Measurements from ENCODE around the gene ECI1.
"Not testable (repeated sequence)": the region's sequence is repeated elsewhere in the genome, so short reads cannot be mapped to it uniquely, and the experiment has no call there.

The ECI1 gene

DNA sequence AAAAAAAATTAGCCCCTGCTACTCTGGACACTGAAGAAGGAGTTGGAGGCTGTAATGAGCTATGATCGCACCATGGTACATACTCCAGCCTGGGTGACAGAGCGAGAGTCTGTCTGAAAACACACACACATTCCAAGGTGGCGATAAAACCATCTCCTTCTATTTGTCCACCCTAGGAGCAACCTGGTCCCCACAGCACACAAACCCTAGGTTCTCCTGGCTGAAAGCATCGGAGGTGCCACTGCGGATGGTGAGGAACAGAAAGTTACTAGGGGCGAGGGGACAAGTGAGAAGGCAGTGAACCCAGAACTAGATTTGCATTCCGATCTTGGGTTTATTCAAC is 1.4 kb upstream of the ECI1 start:
- DNase-seq, result no peak

DNA sequence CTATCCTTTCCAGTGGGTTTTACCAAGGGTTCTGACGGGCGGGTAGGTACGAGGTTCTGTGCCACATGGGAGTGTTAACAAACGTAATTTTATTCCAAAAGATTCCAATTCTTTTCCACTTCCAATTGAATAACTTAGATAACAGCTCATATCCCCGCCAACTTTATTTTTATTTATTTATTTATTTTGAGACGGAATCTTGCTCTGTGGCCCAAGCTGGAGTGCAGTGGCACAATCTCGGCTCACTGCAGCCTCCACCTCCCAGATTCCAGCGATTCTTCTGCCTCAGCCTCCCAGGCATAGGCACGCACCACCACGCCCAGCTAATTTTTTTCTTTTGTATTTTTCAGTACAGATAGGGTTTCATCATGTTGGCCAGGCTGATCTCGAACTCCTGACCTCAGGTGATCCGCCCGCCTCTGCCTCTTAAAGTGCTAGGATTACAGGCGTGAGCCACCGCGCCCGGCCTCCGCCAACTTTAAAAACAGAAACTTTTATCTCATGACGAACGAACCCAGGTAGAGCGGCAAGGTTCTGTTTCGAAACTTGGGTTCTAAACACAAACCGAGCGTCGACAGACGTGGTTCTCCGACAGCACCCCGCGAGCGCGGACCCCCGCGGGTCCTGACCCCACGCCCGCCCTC is 613 bp downstream of the ECI1 start:
- DNase-seq, result peak in 1 of 2 experiments; percentile 58

DNA sequence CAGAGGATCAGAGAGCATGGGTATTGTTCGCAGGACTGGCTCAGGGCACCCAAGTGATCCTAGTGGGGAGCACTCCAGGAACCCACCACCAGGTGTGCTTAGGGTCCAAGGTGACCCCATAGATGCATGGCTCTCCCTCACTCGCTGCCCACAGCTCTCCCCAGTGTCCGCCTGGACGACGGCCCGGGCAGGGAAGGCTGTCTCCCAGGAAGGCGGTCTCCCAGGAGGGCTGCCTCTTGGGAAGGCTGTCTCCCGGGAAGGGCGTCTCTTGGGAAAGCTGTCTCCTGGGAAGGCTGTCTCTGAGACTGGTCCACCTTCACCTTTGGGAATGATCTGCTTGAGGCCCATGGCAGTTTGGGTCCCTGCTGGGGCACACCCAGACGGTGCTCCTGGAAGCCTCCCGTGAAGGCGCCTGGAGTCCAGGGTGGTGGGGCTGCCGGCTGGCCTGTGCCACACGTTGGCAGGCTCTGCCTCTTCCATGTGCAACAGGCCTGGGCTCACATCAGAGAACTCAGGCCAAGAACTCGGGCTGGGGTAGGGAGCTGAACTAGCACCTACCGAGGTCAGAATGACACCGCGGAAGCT is 5.0 kb downstream of the ECI1 start:
- DNase-seq, result no peak

DNA sequence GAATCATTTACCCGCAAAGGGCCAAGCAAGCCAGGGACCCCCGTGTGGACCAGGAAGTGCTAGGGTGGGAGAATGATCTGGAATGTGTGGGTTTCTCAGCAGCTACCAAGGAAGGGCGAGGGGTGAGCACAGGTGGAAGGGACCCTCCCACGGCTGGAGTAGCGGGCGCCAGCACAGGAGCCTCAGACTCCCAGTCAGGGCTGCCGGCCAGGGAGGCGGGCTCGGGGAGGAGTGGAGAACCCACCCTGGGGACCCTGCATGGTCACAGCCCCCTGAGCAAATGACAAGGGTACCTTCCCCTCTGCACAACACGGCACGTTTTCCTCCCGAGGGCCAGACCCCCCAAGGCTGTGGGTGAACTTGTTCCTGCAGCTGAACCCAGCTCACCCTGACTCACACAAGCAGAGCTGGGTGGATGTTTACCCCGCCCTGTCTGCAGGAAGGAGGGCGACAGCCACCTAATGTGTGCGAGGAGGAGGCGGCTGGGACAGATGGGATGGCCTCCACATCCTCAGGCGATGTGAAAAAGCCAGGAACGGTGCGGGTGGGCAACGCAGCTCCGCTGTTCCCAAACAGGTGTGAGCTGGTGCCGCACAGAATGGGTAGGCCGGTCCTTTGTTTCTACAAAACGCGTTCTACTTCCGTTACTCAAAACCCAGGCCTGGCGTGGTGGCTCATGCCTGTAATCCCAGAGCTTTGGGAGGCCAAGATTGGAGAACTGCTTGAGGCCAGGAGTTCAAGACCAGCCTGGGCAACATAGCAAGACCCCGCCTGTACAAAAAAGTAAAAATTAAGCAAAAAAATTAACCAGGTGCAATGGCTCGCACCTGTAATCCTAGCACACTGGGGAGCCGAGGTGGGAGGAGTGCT is 6.2 kb downstream of the ECI1 start:
- DNase-seq, result no peak

DNA sequence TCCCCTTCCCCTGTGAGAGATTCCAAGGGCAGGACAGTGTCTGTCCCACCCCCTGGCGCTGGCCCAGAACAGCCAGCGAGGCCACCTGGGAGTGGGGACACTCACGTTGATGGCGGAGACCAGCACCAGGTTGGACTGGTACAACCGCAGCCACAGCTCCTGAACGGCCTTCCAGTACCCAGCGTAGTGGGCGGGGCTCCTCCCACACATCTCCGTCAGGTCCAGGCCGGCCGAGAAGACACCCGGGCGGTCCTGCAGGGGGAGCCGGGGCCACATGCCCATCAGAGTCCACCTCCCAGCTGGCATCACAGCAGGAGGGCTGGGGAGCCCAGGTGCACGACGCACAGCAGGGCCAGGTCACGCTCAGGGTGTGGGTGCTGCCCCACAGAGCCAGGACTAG is 7.1 kb downstream of the ECI1 start:
- peak in 1 of 2 experiments; percentile 52 for DNase-seq

DNA sequence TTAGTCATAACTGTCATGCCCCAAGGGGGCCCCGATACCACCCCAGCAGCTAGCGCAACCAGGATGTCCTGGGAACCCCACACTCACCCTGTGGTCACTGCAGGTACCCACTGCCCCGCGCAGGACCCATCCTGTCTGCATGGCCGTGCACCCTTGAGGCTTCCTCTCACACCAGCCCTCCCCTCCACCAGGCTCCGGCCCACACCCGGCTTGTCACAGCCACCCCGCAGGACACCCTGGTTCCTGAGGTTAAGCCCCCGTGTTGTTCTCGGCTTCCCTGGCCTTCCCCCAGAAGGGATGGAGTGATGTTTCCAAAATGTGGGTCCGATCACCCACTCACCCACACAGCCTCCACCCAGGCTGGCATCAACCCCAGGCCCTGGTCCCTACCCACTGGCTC is 7.6 kb downstream of the ECI1 start:
- DNase-seq, result no peak

DNA sequence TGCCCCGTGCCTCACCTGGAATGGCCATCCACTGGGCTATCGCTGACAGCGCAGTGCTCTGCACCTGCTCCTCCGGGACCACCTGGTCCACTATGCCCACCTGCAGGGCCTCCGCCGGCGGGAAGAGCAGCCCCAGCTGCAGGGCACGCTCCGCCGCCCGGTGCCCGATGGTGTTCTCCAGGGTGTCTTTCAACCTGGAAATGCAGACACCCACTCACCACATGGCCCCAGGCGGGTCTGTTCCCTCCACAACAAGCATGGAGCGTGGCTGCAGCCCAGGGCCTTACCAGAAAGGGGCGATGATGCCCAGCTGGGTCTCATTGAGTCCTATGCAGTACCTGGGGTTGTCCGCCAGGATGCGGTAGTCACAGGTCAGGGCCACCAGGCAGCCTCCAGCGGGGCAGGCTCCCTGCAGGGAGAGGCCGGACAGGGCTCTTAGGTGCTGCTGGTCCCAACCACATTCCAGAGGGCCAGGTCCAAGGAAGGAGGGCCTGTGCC is 8.3 kb downstream of the ECI1 start:
- no peak for DNase-seq

DNA sequence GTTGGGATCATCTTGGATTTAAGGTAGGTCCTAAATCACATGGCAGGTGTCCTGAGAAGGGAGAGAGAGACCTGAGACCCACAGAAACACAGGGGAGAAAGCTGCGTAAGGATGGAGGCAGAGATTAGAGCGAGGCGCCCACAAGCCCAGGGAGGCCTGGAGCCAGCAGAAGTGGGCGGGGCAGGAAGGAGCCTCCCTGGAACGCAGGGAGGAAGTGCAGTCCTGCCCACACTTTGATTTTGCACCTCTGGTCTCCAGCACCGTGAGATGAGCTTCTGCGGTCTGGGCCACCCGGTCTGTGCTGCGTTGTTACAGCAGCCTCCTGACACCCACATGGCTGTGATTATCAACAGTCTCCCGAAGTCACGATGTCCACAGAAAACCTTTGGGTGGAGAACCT is 8.8 kb downstream of the ECI1 start:
- DNase-seq, result no peak

DNA sequence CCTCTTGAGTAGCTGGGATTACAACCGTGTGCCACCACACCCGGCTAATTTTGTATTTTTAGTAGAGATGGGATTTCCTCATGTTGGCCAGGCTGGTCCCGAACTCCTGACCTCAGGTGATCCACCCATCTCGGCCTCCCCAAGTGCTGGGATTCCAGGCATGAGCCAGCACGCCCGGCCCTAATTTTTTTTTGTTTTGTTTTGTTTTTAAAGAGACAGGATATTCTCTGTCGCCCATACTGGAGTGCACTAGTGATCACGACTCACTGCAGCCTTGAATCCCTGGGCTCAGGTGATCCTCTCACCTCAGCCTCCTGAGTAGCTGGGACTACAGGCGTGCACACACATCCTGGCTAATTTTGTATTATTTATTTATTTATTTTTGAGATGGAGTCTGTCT is 11.1 kb downstream of the ECI1 start:
- not testable (repeated sequence) for DNase-seq

DNA sequence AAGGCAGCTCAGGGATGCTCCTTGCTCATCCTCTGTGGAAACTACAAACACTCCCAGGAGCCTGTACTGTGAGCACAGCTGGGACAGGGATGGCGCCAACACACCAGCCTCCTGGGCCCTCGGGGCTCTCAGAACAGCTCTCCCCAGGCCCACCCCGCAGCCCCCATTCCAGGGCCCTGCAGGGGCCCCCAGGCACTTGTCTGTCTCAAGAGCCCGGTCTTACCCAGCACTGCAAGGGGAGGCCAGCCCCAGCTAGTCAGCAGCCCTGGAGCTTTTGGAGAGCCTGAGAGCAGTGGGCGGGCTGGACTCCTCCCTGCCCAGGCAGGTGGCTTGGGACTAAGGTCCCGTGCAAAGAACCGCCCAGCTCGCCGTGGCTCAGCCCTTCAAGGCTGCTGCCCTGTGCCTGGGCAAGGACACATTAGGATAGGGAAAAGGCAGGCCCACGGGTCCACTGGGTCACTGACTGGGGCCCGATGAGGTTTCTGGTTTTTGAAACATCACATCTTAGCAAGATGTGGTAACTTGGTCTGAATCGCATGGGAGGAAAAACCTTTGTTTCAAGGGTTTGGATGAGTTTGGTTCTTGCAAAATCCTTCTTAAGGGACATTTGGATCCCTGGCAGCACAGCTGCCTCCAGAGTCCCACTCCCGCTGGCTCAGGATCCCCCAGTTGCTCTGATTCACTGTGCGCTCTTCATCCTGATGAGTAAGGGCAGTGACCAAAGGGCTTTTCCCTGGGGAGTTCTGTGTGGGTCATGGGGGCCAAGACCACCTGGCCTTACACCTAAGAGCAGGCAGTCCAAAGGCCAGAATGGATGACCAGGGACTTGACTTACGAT is 12.3 kb downstream of the ECI1 start:
- peak in 1 of 2 experiments; percentile 26 for DNase-seq

DNA sequence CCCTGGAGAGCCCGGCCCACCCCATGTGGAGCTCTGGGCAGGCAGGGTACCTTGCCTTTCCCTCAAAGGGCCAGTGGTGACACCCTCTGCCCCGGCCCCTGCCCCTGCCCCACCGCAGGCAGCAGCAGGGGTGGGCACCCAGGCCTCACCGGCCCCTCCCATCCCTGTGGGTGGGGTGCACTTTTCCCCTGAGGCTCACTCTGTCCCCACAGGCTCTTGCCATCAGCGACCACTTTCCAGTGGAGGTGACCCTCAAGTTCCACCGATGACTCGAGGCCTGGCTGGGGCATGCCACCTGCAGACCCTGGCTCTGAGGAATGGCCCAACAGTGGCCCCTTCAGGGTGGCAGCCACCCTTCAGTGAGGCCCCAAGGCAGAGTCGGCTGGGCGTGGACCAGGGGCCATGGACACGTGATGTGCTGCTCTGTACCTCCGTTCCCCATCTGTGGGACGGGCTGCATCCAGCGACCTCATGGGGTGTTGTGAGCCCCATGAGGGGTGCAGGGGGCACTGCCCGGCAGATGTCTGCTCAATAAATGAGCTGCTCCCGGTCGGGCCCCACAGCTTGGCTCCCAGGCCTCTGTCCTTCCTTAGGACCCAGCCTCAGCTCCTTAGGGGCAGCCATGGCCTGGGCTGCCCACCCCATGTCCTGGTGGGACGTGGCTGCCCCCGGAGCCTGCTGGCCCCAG is 13.1 kb downstream of the ECI1 start:
- no peak for DNase-seq

DNA sequence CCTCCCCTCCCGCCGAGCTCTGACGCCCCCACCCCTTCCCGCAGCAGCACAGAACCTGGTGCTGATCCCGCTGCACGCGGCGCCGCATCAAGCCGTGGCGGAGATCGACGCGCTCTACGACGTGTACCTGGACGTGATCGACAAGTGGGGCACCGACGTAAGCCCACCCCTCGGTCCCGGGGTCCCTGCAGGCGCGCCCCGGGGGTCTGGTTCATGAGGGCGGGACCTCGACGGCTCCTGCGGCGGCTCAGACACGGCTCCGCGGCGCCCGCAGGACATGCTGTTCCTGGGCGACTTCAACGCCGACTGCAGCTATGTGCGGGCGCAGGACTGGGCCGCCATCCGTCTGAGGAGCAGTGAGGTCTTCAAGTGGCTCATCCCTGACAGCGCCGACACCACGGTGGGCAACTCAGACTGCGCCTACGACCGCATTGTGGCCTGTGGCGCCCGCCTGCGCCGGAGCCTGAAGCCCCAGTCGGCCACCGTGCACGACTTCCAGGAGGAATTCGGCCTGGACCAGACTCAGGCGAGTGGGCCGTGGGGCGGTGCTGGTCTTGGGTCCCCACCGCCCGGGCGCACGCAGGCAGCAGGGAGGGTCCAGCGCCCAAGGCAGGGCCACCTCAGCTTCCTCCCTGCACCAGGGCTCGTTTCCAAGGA is 13.8 kb downstream of the ECI1 start:
- no peak for DNase-seq

DNA sequence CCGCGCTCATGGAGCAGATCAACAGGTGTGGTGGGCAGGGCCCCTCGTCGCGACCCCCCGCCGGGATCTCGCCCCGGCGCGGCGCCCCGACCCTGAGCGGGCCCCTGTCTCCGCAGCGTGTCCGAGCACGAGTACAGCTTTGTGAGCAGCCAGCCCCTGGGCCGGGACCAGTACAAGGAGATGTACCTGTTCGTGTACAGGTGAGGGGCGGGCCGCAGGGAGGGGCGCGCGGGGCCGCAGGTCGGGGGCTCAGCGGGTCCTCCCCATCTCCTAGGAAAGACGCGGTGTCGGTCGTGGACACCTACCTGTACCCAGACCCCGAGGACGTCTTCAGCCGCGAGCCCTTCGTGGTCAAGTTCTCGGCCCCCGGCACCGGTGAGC is 14.3 kb downstream of the ECI1 start:
- DNase-seq, result no peak

DNA sequence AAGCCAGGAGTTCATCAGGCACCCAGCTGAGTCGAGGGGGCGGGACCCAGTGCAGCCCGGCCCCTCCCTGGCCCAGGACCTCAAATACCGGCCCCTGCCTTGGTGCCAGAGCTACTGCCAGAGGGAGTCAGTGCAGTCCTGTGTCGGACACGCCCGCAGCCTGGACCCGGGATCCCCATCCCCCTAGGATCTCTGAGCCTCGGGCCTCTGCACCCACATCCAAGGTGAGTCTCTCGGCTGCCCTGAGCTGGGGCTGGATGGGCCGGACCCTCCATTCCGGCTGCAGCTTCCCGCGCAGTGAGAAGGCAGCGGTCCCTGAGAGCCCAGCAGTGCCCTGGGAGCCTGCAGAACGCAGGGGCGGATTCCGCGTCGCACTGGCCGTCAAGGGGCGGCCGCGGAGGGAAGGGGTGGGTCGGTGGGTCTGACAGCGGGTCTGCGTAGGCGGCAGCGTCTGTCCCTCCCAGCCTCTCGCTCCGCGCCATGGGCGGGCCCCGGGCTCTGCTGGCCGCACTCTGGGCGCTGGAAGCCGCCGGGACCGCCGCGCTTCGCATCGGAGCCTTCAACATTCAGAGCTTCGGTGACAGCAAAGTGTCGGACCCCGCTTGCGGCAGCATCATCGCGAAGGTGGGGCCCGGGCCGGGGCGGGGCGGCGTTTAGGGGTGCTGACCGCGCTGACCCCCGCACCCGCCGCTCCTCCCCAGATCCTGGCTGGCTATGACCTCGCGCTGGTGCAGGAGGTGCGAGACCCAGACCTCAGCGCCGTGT is 14.9 kb downstream of the ECI1 start, which contains the start of gene DNASE1L2:
Gene DNASE1L2 (plus strand): TSS at position 108 of the 765 bp plus-strand sequence. CDS start 373 bp downstream, at position 481.
- DNase-seq, result peak in 1 of 2 experiments; percentile 39

DNA sequence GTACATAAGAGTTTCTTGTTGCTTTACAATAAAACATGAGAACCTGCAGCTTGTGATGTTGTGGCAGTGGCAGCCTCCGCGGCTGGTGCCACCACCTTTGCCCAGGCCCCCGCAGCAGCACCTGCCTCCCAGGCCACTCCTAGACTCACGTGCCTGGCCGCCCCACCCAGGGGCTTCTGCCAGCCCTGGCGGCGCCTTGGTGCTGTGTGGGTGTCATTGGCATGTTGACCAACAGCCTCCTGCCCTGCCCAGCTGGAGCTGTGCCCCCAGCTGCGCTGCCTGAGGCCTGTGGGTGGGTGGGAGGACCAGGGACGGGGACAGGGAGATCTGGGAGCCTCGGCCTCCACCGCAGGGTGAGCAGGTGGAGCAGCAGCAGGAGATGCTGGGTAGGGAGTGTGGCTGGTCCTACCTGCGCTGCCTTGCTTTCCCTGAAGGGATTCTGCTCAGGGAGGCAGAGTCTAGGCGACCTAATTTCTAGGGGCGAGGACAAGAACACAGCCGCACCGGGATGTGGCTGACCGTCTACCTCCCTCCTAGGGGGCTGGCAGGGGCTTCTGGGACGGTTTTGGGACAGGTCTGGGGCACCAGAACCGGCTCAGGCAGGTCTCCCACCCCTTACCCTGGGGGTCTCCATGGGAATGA is 15.6 kb downstream of the ECI1 start:
- DNase-seq, result no peak

DNA sequence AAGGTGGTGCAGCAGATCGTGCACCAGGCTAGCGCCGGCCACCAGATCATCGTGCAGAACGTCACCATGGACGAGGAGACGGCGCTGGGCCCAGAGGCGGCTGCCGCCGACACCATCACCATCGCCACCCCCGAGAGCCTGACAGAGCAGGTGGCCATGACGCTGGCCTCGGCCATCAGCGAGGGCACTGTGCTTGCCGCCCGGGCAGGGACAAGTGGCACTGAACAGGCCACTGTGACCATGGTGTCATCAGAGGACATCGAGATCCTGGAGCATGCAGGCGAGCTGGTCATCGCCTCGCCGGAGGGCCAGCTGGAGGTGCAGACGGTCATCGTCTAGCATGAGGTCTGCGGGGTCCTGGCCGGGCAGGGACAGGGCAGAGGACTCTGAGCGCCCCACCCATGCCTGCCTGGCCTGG is 16.1 kb downstream of the ECI1 start:
- DNase-seq, result no peak

DNA sequence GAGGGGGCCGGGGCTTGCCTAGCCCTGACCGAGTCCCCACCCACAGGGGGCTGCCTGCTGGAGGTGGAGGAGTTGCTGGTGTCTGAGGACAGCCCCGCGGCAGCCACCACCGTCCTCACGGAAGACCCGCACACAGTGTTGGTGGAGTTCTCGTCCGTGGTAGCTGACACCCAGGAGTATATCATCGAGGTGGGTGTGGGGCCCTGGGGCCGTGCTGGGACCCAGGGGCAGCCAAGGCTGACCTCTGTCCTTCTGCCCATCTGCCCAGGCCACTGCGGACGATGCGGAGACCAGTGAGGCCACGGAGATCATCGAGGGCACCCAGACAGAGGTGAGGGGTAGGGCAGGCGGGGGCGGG is 16.6 kb downstream of the ECI1 start:
- no peak for DNase-seq

DNA sequence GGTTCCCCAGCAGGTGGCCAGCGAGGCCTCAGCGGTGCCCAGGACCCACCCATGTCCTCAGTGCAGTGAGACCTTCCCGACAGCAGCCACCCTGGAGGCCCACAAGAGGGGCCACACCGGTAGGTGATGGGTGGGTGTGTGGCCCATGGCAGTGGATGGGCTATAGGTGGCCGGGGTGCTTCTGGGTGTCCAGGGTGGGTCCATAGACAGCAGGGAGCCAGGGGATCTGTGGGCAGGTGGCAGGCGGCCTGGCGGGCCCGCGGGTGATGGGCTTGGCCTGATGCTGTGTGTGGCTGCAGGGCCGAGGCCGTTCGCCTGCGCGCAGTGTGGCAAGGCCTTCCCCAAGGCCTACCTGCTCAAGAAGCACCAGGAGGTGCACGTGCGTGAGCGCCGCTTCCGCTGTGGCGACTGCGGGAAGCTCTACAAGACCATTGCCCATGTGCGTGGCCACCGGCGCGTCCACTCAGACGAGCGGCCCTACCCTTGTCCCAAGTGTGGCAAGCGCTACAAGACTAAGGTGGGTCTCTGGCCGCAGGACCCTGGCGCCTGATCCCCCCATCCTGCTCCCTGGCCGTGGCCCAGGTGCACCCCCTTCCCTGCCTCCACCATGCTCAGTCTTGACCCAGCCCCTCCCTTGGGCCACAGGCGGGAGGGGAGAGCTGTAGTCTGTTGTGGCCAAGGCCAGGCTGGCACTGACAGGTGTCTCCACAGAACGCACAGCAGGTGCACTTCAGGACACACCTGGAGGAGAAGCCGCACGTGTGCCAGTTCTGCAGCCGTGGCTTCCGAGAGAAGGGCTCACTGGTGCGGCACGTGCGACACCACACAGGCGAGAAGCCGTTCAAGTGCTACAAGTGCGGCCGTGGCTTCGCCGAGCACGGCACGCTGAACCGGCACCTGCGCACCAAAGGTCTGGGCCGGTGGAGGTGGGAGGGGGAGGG is 17.2 kb downstream of the ECI1 start:
- DNase-seq, result no peak

DNA sequence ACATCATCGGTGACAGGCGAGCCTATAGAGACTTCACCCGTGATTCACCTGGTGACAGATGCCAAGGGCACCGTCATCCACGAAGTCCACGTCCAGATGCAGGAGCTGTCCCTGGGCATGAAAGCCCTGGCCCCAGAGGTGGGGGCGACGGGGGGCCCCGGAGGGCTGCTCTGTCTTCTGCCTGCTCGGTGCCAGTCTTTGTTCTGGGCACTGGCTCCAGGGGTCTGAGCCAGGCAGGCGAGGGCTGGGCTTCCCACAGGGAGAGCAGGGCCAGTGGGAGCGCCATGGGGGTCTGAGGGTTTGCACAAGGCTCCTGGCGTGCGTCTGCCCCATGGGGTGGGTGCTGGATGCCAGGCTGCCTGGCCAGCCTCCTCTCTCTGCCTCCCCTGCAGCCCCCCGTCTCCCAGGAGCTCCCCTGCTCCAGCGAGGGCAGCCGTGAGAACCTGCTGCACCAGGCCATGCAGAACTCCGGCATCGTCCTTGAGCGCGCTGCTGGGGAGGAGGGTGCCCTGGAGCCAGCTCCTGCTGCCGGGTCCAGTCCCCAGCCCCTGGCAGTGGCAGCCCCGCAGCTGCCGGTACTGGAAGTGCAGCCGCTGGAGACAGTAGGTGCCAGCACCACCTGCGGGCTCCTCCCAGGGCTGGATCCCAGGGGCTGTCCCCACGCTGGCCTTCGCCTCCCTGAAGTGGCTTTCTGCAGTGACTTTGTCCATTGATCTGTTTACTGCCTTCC is 18.2 kb downstream of the ECI1 start:
- DNase-seq, result no peak

Measured in NCI-H524 (cell line).